ENCODE measurements around the gene CLEC11A.
A peak's percentile ranks its signal among the peaks of the same experiment; 100 is the strongest.

CLEC11A gene

DNA sequence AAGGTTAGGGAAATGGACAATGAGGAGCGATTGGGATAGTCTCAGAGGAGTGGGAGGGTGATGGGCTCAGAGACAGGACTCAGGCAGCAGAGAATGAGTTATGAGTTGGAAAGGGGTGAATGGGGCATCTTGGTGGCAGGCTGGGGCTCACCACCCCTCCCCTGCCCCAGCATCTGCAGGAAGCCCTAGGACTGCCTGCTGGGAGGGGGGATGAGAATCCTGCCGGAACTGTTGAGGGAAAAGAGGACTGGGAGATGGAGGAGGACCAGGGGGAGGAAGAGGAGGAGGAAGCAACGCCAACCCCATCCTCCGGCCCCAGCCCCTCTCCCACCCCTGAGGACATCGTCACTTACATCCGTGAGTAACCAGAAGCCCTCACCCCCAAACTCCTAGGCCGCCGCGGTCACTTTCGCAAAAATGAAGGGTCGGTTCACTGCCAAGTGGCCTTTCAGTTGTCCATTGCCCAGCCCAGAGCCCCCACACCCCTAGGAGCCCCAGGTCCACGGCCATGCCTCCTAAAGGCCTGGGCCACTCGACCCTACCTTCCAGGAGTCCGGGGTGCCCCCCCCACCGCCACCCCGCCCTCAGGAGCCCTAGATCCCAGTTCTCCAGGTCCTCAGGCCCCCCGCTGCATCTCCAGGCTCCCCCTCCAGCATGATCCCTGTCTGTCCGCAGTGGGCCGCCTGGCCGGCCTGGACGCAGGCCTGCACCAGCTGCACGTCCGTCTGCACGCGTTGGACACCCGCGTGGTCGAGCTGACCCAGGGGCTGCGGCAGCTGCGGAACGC, 764 bp downstream of the CLEC11A start:
- H3K4me3 ChIP-seq (ENCODE audit: low read depth, low read length) = peak overlapping the region; percentile 84
- no peak for DNase-seq (ENCODE audit: low read depth)
- TF ChIP-seq CTCF (IDR thresholded peaks at IDR 0.05; ENCODE audit: control insufficient read depth, extremely low read depth, insufficient read depth) = no peak

DNA sequence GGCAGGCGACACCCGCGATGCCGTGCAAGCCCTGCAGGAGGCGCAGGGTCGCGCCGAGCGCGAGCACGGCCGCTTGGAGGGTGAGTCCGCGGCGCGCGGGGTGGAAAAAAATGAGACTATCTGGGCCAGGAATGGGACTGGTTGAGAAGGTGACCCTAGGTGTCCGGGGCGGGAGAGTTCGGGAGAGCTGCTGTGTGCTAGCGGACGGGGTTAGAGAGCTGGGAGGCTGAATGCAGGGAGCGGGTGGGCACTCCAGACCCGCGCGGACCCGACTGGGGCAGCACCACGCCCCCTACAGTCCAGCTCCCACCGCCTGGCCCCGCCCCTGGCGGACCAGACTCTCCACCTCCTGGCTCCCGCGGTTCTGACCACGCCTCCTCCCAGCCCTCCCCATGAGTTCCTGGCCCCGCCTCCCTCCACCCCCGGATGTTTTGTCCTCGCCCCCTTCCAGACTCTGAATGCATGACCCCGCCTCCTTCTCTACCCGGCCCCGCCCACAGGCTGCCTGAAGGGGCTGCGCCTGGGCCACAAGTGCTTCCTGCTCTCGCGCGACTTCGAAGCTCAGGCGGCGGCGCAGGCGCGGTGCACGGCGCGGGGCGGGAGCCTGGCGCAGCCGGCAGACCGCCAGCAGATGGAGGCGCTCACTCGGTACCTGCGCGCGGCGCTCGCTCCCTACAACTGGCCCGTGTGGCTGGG, 1.5 kb downstream of the CLEC11A start:
- peak; percentile 89 for TF ChIP-seq CTCF (IDR thresholded peaks at IDR 0.05; ENCODE audit: control insufficient read depth, extremely low read depth, insufficient read depth)
- DNase-seq (ENCODE audit: low read depth) = peak; percentile 97
- peak overlapping the region; percentile 84 for H3K4me3 ChIP-seq (ENCODE audit: low read depth, low read length)

DNA sequence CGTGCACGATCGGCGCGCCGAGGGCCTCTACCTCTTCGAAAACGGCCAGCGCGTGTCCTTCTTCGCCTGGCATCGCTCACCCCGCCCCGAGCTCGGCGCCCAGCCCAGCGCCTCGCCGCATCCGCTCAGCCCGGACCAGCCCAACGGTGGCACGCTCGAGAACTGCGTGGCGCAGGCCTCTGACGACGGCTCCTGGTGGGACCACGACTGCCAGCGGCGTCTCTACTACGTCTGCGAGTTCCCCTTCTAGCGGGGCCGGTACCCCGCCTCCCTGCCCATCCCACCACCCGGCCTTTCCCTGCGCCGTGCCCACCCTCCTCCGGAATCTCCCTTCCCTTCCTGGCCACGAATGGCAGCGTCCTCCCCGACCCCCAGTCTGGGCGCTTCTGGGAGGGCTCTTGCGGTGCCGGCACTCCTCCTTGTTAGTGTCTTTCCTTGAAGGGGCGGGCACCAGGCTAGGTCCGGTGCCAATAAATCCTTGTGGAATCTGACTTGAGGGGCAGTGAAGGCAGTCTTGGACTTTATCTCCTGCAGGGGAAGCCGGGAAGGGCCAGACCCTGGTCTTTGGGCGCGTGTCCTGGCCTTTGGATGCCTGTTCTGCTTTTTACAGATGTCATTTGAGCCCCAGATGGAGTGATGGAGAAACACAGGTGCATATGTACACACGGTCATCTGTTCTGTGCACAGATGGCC, 2.2 kb downstream of the CLEC11A start:
- TF ChIP-seq CTCF (IDR thresholded peaks at IDR 0.05; ENCODE audit: control insufficient read depth, extremely low read depth, insufficient read depth) = no peak
- peak overlapping the region; percentile 84 for H3K4me3 ChIP-seq (ENCODE audit: low read depth, low read length)
- no peak for DNase-seq (ENCODE audit: low read depth)

- no peak for TF ChIP-seq CTCF (IDR thresholded peaks at IDR 0.05; ENCODE audit: control insufficient read depth, extremely low read depth, insufficient read depth)
- H3K4me3 ChIP-seq (ENCODE audit: low read depth, low read length) = peak overlapping the region; percentile 84
- no peak for DNase-seq (ENCODE audit: low read depth)
These were observed 2.7 kb downstream of the CLEC11A start for GRCh38 chr19:50725911-50726230.

DNA sequence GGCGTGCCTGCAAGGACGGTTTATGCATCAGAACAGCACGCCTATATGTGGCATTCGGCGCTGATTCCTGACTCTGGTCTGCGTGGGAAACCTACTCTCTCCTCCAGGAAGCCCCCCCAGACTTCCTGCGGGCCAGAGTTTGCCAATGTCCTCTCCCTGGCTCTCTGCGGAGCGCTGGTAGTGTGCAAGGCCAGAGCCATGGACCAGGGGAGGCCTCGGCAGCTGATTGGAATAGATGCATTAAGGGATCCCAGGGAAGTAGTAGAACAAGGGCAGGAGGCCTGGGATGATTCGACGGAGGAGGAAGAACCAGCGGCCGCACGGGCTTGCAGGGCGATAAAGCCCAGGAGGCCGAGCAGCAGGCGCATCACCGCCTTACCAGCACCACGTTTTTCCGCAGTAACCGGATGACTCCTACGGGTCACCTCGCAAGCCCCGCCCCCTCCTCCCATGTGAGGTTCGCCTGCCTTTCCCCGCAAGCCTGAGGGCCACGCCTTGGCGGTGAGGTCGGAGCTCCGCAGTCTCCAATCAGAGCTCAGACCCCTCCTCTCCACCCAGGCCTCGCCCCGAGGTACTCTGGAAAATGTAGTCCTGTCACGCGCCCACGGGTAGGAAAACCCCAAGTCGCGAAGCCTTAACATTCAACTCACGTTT, 5.0 kb downstream of the CLEC11A start:
- no peak for DNase-seq (ENCODE audit: low read depth)
- no peak overlapping the region for H3K4me3 ChIP-seq (ENCODE audit: low read depth, low read length)
- no peak for TF ChIP-seq CTCF (IDR thresholded peaks at IDR 0.05; ENCODE audit: control insufficient read depth, extremely low read depth, insufficient read depth)

- DNase-seq (ENCODE audit: low read depth) = no peak
- TF ChIP-seq CTCF (IDR thresholded peaks at IDR 0.05; ENCODE audit: control insufficient read depth, extremely low read depth, insufficient read depth) = no peak
- no peak overlapping the region for H3K4me3 ChIP-seq (ENCODE audit: low read depth, low read length)
These were observed 6.7 kb downstream of the CLEC11A start for GRCh38 chr19:50729894-50730293.
